Brain microvascular endothelial cell (primary cell): ENCODE measurements around the gene MAGI3.
A peak's percentile ranks its signal among the peaks of the same experiment; 100 is the strongest.

Experiments used
- DNase-seq: peaks from one replicate; pipeline ENCODE4 v3.0.0-alpha.2; 2020
- H3K27ac ChIP-seq: fragments of 250-450 bp; sonication (Bioruptor Pico); 2 replicates; pipeline ENCODE4 v1.5.1; 2020; ENCODE audit warnings: mild to moderate bottlenecking, moderate library complexity
- H3K27me3 ChIP-seq: fragments of 250-450 bp; sonication (Bioruptor Pico); replicated peaks from 2 replicates; pipeline ENCODE4 v1.5.1; 2020; ENCODE audit warnings: mild to moderate bottlenecking
- H3K36me3 ChIP-seq: fragments of 250-450 bp; sonication (Bioruptor Pico); replicated peaks from 2 replicates; pipeline ENCODE4 v1.5.1; 2020; ENCODE audit warnings: mild to moderate bottlenecking
- H3K4me3 ChIP-seq: 2 replicates; pipeline ENCODE4 v1.5.1; 2011; ENCODE audit warnings: low read depth, mild to moderate bottlenecking, control low read depth, low read length, moderate library complexity
- CTCF ChIP-seq: IDR thresholded peaks from 2 replicates; pipeline ENCODE4 v1.5.1; 2011; ENCODE audit warnings: low read depth, mild to moderate bottlenecking, moderate library complexity, low read length, control low read depth, inconsistent platforms; ENCODE audit errors: missing control alignments
- in situ Hi-C: cut with HindIII; loops from 2 replicates; pipeline ENCODE4 v1.10.0; 2017; ENCODE audit warnings: low sequenced_read_pairs, low pct_ligation_motif_present

Gene MAGI3

GRCh38 chr1:113660088-113660487 is 269.8 kb downstream of the MAGI3 start:
- in situ Hi-C loops, result no loop called here
- no peaks in the 10 kb centered on the region for H3K27me3 ChIP-seq
- H3K27ac ChIP-seq, result no peak overlapping the region
- no peak for TF ChIP-seq CTCF
- DNase-seq, result no peak
- H3K4me3 ChIP-seq, result no peak overlapping the region
- no peaks in the 10 kb centered on the region for H3K36me3 ChIP-seq

- TF ChIP-seq CTCF, result no peak
- Histone ChIP-seq H3K4me3 (no peak overlapping the region), H3K36me3 (no peaks in the 10 kb centered on the region), H3K27me3 (no peaks in the 10 kb centered on the region), H3K27ac (no peak overlapping the region)
- in situ Hi-C loops, result no loop called here
- DNase-seq, result no peak
Measured at GRCh38 chr1:113662101-113662500, 271.8 kb downstream of the MAGI3 start.

- Histone ChIP-seq H3K36me3 (no peaks in the 10 kb centered on the region), H3K27me3 (no peaks in the 10 kb centered on the region), H3K27ac (no peak overlapping the region), H3K4me3 (no peak overlapping the region)
- DNase-seq, result peak; percentile 40
- in situ Hi-C loops, result no loop called here
- no peak for TF ChIP-seq CTCF
Measured at GRCh38 chr1:113663165-113663951, 273.0 kb downstream of the MAGI3 start.

GRCh38 chr1:113665071-113665470 is 274.8 kb downstream of the MAGI3 start:
- DNase-seq, result no peak
- Histone ChIP-seq H3K4me3 (no peak overlapping the region), H3K27ac (no peak overlapping the region), H3K36me3 (no peaks in the 10 kb centered on the region), H3K27me3 (no peaks in the 10 kb centered on the region)
- in situ Hi-C loops, result no loop called here
- no peak for TF ChIP-seq CTCF

- in situ Hi-C loops, result no loop called here
- H3K27ac ChIP-seq, result no peak overlapping the region
- H3K36me3 ChIP-seq, result no peaks in the 10 kb centered on the region
- no peaks in the 10 kb centered on the region for H3K27me3 ChIP-seq
- no peak overlapping the region for H3K4me3 ChIP-seq
- no peak for TF ChIP-seq CTCF
- no peak for DNase-seq
Measured at GRCh38 chr1:113666126-113666525, 275.8 kb downstream of the MAGI3 start.

- H3K36me3 ChIP-seq, result no peaks in the 10 kb centered on the region
- no peak for DNase-seq
- TF ChIP-seq CTCF, result no peak
- H3K27ac ChIP-seq, result no peak overlapping the region
- in situ Hi-C loops, result no loop called here
- H3K4me3 ChIP-seq, result no peak overlapping the region
- H3K27me3 ChIP-seq, result no peaks in the 10 kb centered on the region
Measured at GRCh38 chr1:113669988-113670387, 279.7 kb downstream of the MAGI3 start.
